GM12878 (cell line): ENCODE measurements around the gene UTP4. TPM values are rescaled to one million over a fixed set of nuclear protein-coding genes. Genes with fewer than 3 reads are reported as not detected.

ENCODE experiments used
- ASH2L ChIP-seq: fragments of 300-600, 200-600 bp; sonication (generic); IDR thresholded peaks from 2 replicates; pipeline ENCODE4 v1.6.1; 2017; ENCODE audit warnings: low read depth, mild to moderate bottlenecking, borderline replicate concordance
- ATF3 ChIP-seq: IDR thresholded peaks from 2 replicates; pipeline ENCODE4 v1.6.1; 2011; ENCODE audit warnings: low read depth, mild to moderate bottlenecking, low read length, moderate library complexity, borderline replicate concordance; ENCODE audit errors: extremely low read depth
- CBX5 ChIP-seq: sonication (generic); IDR thresholded peaks from 2 replicates; pipeline ENCODE4 v1.6.1; 2016; ENCODE audit warnings: low read depth, moderate library complexity, mild to moderate bottlenecking, inconsistent platforms
- CEBPB ChIP-seq, 2 experiments: fragments of 150-350 bp in 1 of 2; IDR thresholded peaks; 2 replicates each; pipeline ENCODE4 v1.6.1; 2012 to 2014; ENCODE audit warnings: low read depth in 2 of 2, low read length in 2 of 2, borderline replicate concordance in 1 of 2, inconsistent platforms in 1 of 2
- CREB1 ChIP-seq: IDR thresholded peaks from 2 replicates; pipeline ENCODE4 v1.6.1; 2012; ENCODE audit warnings: low read depth, mild to moderate bottlenecking, inconsistent platforms
- DPF2 ChIP-seq: fragments of 450-650 bp; IDR thresholded peaks from 2 replicates; pipeline ENCODE4 v1.6.1; 2017; ENCODE audit warnings: mild to moderate bottlenecking
- EGR1 ChIP-seq, 2 experiments: IDR thresholded peaks; 1 replicate in 1 of 2; 2 replicates in 1 of 2; pipeline ENCODE4 v1.6.1; 2011 to 2012; ENCODE audit warnings: low read depth in 2 of 2, low read length in 2 of 2, borderline replicate concordance in 1 of 2, mild to moderate bottlenecking in 1 of 2, moderate library complexity in 1 of 2
- GABPA ChIP-seq: IDR thresholded peaks from 2 replicates; pipeline ENCODE4 v1.6.1; 2014; ENCODE audit warnings: antibody characterized with exemption, low read depth, mild to moderate bottlenecking, inconsistent platforms
- GATAD2B ChIP-seq: fragments of 450-650 bp; conservative IDR thresholded peaks from 2 replicates; pipeline ENCODE4 v1.6.1; 2017; ENCODE audit warnings: low read depth, mild to moderate bottlenecking, moderate library complexity
- KAT2A ChIP-seq: conservative IDR thresholded peaks from 2 replicates; pipeline ENCODE4 v1.6.1; 2011; ENCODE audit warnings: low read depth, low read length; ENCODE audit not compliant: control insufficient read depth
- LARP7 ChIP-seq: fragments of 450-650 bp; IDR thresholded peaks from 2 replicates; pipeline ENCODE4 v1.6.1; 2017; ENCODE audit warnings: mild to moderate bottlenecking
- MXI1 ChIP-seq: fragments of 150-350 bp; IDR thresholded peaks from 2 replicates; pipeline ENCODE4 v1.6.1; 2011; ENCODE audit warnings: low read depth, mild to moderate bottlenecking, inconsistent platforms, low read length, improper control_type of control experiment
- POLR2A ChIP-seq: IDR thresholded peaks from 2 replicates; pipeline ENCODE4 v1.6.1; 2011; ENCODE audit warnings: low read depth, mild to moderate bottlenecking, low read length
- POLR2AphosphoS5 ChIP-seq: IDR thresholded peaks from 2 replicates; pipeline ENCODE4 v1.6.1; 2011; ENCODE audit warnings: mild to moderate bottlenecking, low read length, inconsistent platforms
- STAT1 ChIP-seq: fragments of 450-650 bp; conservative IDR thresholded peaks from 2 replicates; pipeline ENCODE4 v1.6.1; 2014; ENCODE audit warnings: antibody characterized with exemption, mild to moderate bottlenecking
- TAF1 ChIP-seq: IDR thresholded peaks from 2 replicates; pipeline ENCODE4 v1.6.1; 2011; ENCODE audit warnings: mild to moderate bottlenecking, low read depth, low read length, borderline replicate concordance
- TCF12 ChIP-seq: IDR thresholded peaks from 2 replicates; pipeline ENCODE4 v1.6.1; 2011; ENCODE audit warnings: low read depth, mild to moderate bottlenecking, low read length
- USF2 ChIP-seq: IDR thresholded peaks from 2 replicates; pipeline ENCODE4 v1.6.1; 2011; ENCODE audit warnings: low read depth, low read length, improper control_type of control experiment, borderline replicate concordance
- YY1 ChIP-seq: IDR thresholded peaks from 2 replicates; pipeline ENCODE4 v1.6.1; 2011; ENCODE audit warnings: low read depth, mild to moderate bottlenecking, low read length
- ZBTB11 ChIP-seq: fragments of 450-650 bp; formaldehyde crosslinking; IDR thresholded peaks from 2 replicates; pipeline ENCODE4 v1.5.0; 2022; ENCODE audit warnings: mild to moderate bottlenecking, missing genetic modification characterization
- ZNF592 ChIP-seq: fragments of 450-650 bp; IDR thresholded peaks from 2 replicates; pipeline ENCODE4 v1.6.1; 2017; ENCODE audit warnings: mild to moderate bottlenecking, moderate library complexity
- polyA plus RNA-seq, 11 experiments: library from polyadenylated mRNA; depleted of rRNA in 4 of 11; unstranded in 6 of 11; stranded (reverse) in 5 of 11; fragments of >200 nt; fragmentation: Nextera tagmentation in 4 of 11; fragmentation: Illumina TruSeq in 1 of 11; extraction: Ambion mirVana in 4 of 11; extraction: Trizol in 1 of 11; gene quantifications; 1 replicate in 1 of 11; 2 replicates in 10 of 11; pipeline versions ENCODE4 v1.2.1 to v1.2.3, GENCODE V29; 2011 to 2016; ENCODE audit warnings: inconsistent platforms in 2 of 11, missing spikeins in 2 of 11, low read depth in 1 of 11
- total RNA-seq, 4 experiments: library from RNA; depleted of rRNA in 3 of 4; stranded (reverse); fragments of >200 nt in 3 of 4; fragmentation: Illumina TruSeq in 1 of 4; extraction: Trizol in 1 of 4; gene quantifications; 2 replicates each; pipeline versions ENCODE4 v1.2.1 to v1.2.3, GENCODE V29; 2013 to 2021

Gene UTP4
- total and polyA plus RNA-seq, 10 of the 15 experiments (the other 5 are each of a cell fraction or from before 2014, with no cell fraction given) = 32.5 to 131 (median 84.0) TPM

- no peak; the same call in 1 of the 2 replicates for TF ChIP-seq USF2
- TF ChIP-seq DPF2 = peak; percentile 48; the same call in 1 of the 2 replicates
- TF ChIP-seq ZNF592 = 0 out of 2 replicates have a peak, but pooled peaks have one; percentile 38
- peak; percentile 99 for TF ChIP-seq POLR2A
- peak; percentile 75 for TF ChIP-seq CREB1
- TF ChIP-seq KAT2A = no peak
- peak; percentile 77; the same call in 1 of the 2 replicates for TF ChIP-seq LARP7
- peak; percentile 97 for TF ChIP-seq MXI1
- peak; percentile 64; the same call in 1 of the 2 replicates for TF ChIP-seq TAF1
- no peak for TF ChIP-seq CBX5
- peak; percentile 73; the same call in 1 of the 2 replicates for TF ChIP-seq ASH2L
- TF ChIP-seq TCF12 = peak; percentile 56; the same call in 1 of the 2 replicates
- peak; percentile 50 for TF ChIP-seq GATAD2B
- 0 out of 3 replicates have a peak, but pooled peaks of 1 of the 2 experiments have one; percentile 7 for TF ChIP-seq EGR1 (IDR thresholded peaks at IDR 0.05; ENCODE audit: borderline replicate concordance in 1 of 2, low read depth in 2 of 2, low read length in 2 of 2)
- peak; percentile 92 for TF ChIP-seq YY1
- TF ChIP-seq ZBTB11 (CRISPR knock-in tag) = no peak; the same call in 1 of the 2 replicates
- no peak for TF ChIP-seq ATF3
- peak; percentile 60 for TF ChIP-seq POLR2AphosphoS5
- TF ChIP-seq GABPA = peak; percentile 84
- TF ChIP-seq CEBPB (IDR thresholded peaks at IDR 0.05; ENCODE audit: borderline replicate concordance in 1 of 2, low read depth in 2 of 2, low read length in 2 of 2) = no peak
- 0 out of 2 replicates have a peak, but pooled peaks have one; percentile 51 for TF ChIP-seq STAT1
Measured at GRCh38 chr16:69132424-69133252, at the start of gene UTP4, which contains the start of gene CHTF8 (continued).
